IMR-90 (cell line): ENCODE results near the gene PNPLA2. TPM values are rescaled to one million over a fixed set of nuclear protein-coding genes. Genes with fewer than 3 reads are reported as not detected.

ENCODE experiments used
- ATAC-seq: fragments of 200-7000 bp; cut with Tn5 transposase; 2 replicates; pipeline ENCODE4 v1.9.1; 2020; ENCODE audit warnings: low read depth, mild to moderate bottlenecking, moderate library complexity
- BruUV-seq: library from RNA; stranded (reverse); fragments of 400-500 nt; replicated peaks from 2 replicates; lab custom pipeline; 2021; lab: Mats Ljungman, UMichigan
- CTCF ChIA-PET: fragments of 300-600 bp; formaldehyde crosslinking; extraction: SDS; loops from one replicate; lab custom pipeline; 2021; ENCODE audit warnings: antibody characterized with exemption; lab: Yijun Ruan, JAX
- POLR2A ChIA-PET: fragments of 300-600 bp; sonication (Branson Sonifier 250); formaldehyde crosslinking; loops from one replicate; lab custom pipeline; 2022; ENCODE audit warnings: antibody characterized with exemption; ENCODE audit not compliant: unreplicated experiment; lab: Charles Lee
- DNase-seq: peaks from one replicate; pipeline ENCODE4 v3.0.0; 2013
- H2AFZ ChIP-seq: replicated peaks from 2 replicates; pipeline ENCODE3; 2013; ENCODE audit warnings: low read length, mild to moderate bottlenecking; ENCODE audit not compliant: poor library complexity
- H2AK5ac ChIP-seq: 2 replicates; pipeline ENCODE4 v1.6.1; 2013; ENCODE audit warnings: low read depth, low read length, inconsistent platforms
- H2AK9ac ChIP-seq: replicated peaks from 2 replicates; pipeline ENCODE3; 2013; ENCODE audit warnings: mild to moderate bottlenecking, low read depth, low read length, moderate library complexity; ENCODE audit not compliant: poor library complexity
- H2BK120ac ChIP-seq: 2 replicates; pipeline ENCODE4 v1.6.1; 2013; ENCODE audit warnings: low read depth, low read length, inconsistent platforms
- H2BK15ac ChIP-seq: 3 replicates; pipeline ENCODE4 v1.6.1; 2013; ENCODE audit warnings: low read depth, low read length, inconsistent platforms
- H2BK20ac ChIP-seq: 2 replicates; pipeline ENCODE4 v1.6.1; 2013; ENCODE audit warnings: low read depth, mild to moderate bottlenecking, inconsistent platforms, low read length, moderate library complexity
- H2BK5ac ChIP-seq: 2 replicates; pipeline ENCODE4 v1.6.1; 2013; ENCODE audit warnings: mild to moderate bottlenecking, low read depth, low read length, inconsistent platforms; ENCODE audit not compliant: poor library complexity, severe bottlenecking
- H3K14ac ChIP-seq: replicated peaks from 2 replicates; pipeline ENCODE4 v1.6.1; 2013; ENCODE audit warnings: low read depth, low read length, inconsistent platforms
- H3K18ac ChIP-seq: 2 replicates; pipeline ENCODE4 v1.6.1; 2013; ENCODE audit warnings: low read depth, low read length, control low read depth
- H3K23ac ChIP-seq: 2 replicates; pipeline ENCODE4 v1.6.1; 2013; ENCODE audit warnings: low read depth, low read length, inconsistent platforms
- H3K27ac ChIP-seq: 2 replicates; pipeline ENCODE4 v1.5.1; 2013; ENCODE audit warnings: mild to moderate bottlenecking, control low read depth, low read length; ENCODE audit not compliant: insufficient read depth
- H3K27me3 ChIP-seq: 2 replicates; pipeline ENCODE4 v1.6.1; 2013; ENCODE audit warnings: low read length; ENCODE audit not compliant: control insufficient read depth, insufficient read depth
- H3K36me3 ChIP-seq: 2 replicates; pipeline ENCODE4 v1.6.1; 2013; ENCODE audit warnings: low read length, mixed read lengths; ENCODE audit not compliant: control insufficient read depth, insufficient read depth
- H3K4ac ChIP-seq: 2 replicates; pipeline ENCODE4 v1.6.1; 2013; ENCODE audit warnings: low read depth, low read length, inconsistent platforms
- H3K4me1 ChIP-seq: 2 replicates; pipeline ENCODE4 v1.6.1; 2013; ENCODE audit warnings: low read length, mixed read lengths; ENCODE audit not compliant: control insufficient read depth, insufficient read depth
- H3K4me2 ChIP-seq: 2 replicates; pipeline ENCODE4 v1.6.1; 2013; ENCODE audit warnings: low read depth, mild to moderate bottlenecking, control low read depth, low read length, moderate library complexity
- H3K4me3 ChIP-seq: 2 replicates; pipeline ENCODE4 v1.5.1; 2013; ENCODE audit warnings: low read depth, mild to moderate bottlenecking, control low read depth, low read length, moderate library complexity; ENCODE audit not compliant: insufficient read depth
- H3K56ac ChIP-seq: 2 replicates; pipeline ENCODE4 v1.6.1; 2013; ENCODE audit warnings: low read length, inconsistent platforms; ENCODE audit not compliant: insufficient read depth; ENCODE audit errors: extremely low read depth
- H3K79me1 ChIP-seq, 2 experiments: 2 replicates each; pipeline ENCODE4 v1.6.1; 2013; ENCODE audit warnings: low read length in 2 of 2, inconsistent platforms in 1 of 2, low read depth in 1 of 2
- H3K9ac ChIP-seq: 2 replicates; pipeline ENCODE4 v1.6.1; 2013; ENCODE audit warnings: low read depth, low read length, control low read depth
- H3K9me1 ChIP-seq: 2 replicates; pipeline ENCODE4 v1.6.1; 2013; ENCODE audit warnings: low read length, inconsistent platforms; ENCODE audit not compliant: insufficient read depth
- H3K9me3 ChIP-seq: 2 replicates; pipeline ENCODE4 v1.6.1; 2013; ENCODE audit warnings: low read length; ENCODE audit not compliant: control insufficient read depth, insufficient read depth
- H4K20me1 ChIP-seq: 2 replicates; pipeline ENCODE4 v1.6.1; 2013; ENCODE audit warnings: low read length, inconsistent platforms; ENCODE audit not compliant: insufficient read depth
- H4K5ac ChIP-seq: 2 replicates; pipeline ENCODE4 v1.6.1; 2013; ENCODE audit warnings: mild to moderate bottlenecking, low read depth, low read length, control low read depth
- H4K8ac ChIP-seq, 2 experiments: 2 replicates each; pipeline ENCODE4 v1.6.1; 2013; ENCODE audit warnings: low read depth in 2 of 2, low read length in 2 of 2, control low read depth in 1 of 2, inconsistent platforms in 1 of 2
- H4K91ac ChIP-seq: 2 replicates; pipeline ENCODE4 v1.6.1; 2013; ENCODE audit warnings: low read depth, low read length, inconsistent platforms; ENCODE audit not compliant: insufficient read depth
- BHLHE40 ChIP-seq: fragments of 150-350 bp; IDR thresholded peaks from 2 replicates; pipeline ENCODE4 v1.6.1; 2016; ENCODE audit warnings: mild to moderate bottlenecking, low read depth, low read length
- CEBPB ChIP-seq: IDR thresholded peaks from 2 replicates; pipeline ENCODE4 v1.6.1; 2012; ENCODE audit warnings: low read depth, low read length, improper control_type of control experiment
- CHD1 ChIP-seq: IDR thresholded peaks from 2 replicates; pipeline ENCODE4 v1.6.1; 2012; ENCODE audit warnings: low read depth, low read length, improper control_type of control experiment
- MAFK ChIP-seq: IDR thresholded peaks from 2 replicates; pipeline ENCODE4 v1.6.1; 2012; ENCODE audit warnings: low read depth, low read length, improper control_type of control experiment
- MXI1 ChIP-seq: IDR thresholded peaks from 2 replicates; pipeline ENCODE4 v1.6.1; 2012; ENCODE audit warnings: low read depth, mild to moderate bottlenecking, low read length, moderate library complexity, borderline replicate concordance
- NFE2L2 ChIP-seq: fragments of 150-350 bp; IDR thresholded peaks from 2 replicates; pipeline ENCODE4 v1.6.1; 2016; ENCODE audit warnings: low read depth, mild to moderate bottlenecking, low read length
- POLR2A ChIP-seq: IDR thresholded peaks from 2 replicates; pipeline ENCODE4 v1.6.1; 2012; ENCODE audit warnings: mild to moderate bottlenecking, low read depth, low read length
- RAD21 ChIP-seq: IDR thresholded peaks from 2 replicates; pipeline ENCODE4 v1.6.1; 2012; ENCODE audit warnings: low read length, improper control_type of control experiment
- RCOR1 ChIP-seq: IDR thresholded peaks from 2 replicates; pipeline ENCODE4 v1.6.1; 2012; ENCODE audit warnings: mild to moderate bottlenecking, low read length, improper control_type of control experiment; ENCODE audit not compliant: insufficient replicate concordance
- RFX5 ChIP-seq: IDR thresholded peaks from 2 replicates; pipeline ENCODE4 v1.8.0; 2012; ENCODE audit warnings: low read depth, mild to moderate bottlenecking, low read length, moderate library complexity
- SMC3 ChIP-seq: fragments of 150-350 bp; IDR thresholded peaks from 2 replicates; pipeline ENCODE4 v1.6.1; 2016; ENCODE audit warnings: low read depth, mild to moderate bottlenecking, antibody characterized with exemption, low read length, moderate library complexity
- WGBS, 2 experiments: methylation state at CpG; one replicate each; pipeline versions ENCODE4 v1.1.5 to v1.1.7; 2013; ENCODE audit warnings: missing lambda C conversion rate in 2 of 2; ENCODE audit not compliant: insufficient read length in 1 of 2; ENCODE audit errors: extremely low coverage in 2 of 2; 5-methylcytosine and 5-hydroxymethylcytosine counted together
- dilution Hi-C: fragments of 300-500 bp; cut with HindIII; formaldehyde crosslinking; loops from one replicate; pipeline ENCODE4 v1.14.3; 2018; ENCODE audit warnings: low sequenced_read_pairs; ENCODE audit not compliant: unreplicated experiment
- in situ Hi-C: fragments of 300-500 bp; cut with MboI; formaldehyde crosslinking; loops from 3 replicates; pipeline ENCODE4 v1.14.3; 2019; ENCODE audit warnings: low sequenced_read_pairs, inconsistent platforms, mixed read lengths
- intact Hi-C: fragments of 100-400 bp; cut with micrococcal nuclease; formaldehyde crosslinking; loops from 2 replicates; pipeline ENCODE4 v1.10.0; 2022
- polyA plus RNA-seq, 3 experiments: library from polyadenylated mRNA; depleted of rRNA; stranded (reverse); fragments of >200 nt; gene quantifications; 2 replicates each; pipeline ENCODE4 v1.2.3, GENCODE V29; 2012; ENCODE audit warnings: low replicate concordance in 1 of 3
- total RNA-seq: library from RNA; depleted of rRNA; stranded (reverse); fragments of >200 nt; gene quantifications from 2 replicates; pipeline ENCODE4 v1.2.3, GENCODE V29; 2012
- TF ChIP-seq, protein P1 (sequence below): fragments of 150-350 bp; IDR thresholded peaks from 2 replicates; pipeline ENCODE4 v1.6.1; 2017; ENCODE audit warnings: mild to moderate bottlenecking, antibody characterized with exemption, low read length, low read depth
- TF ChIP-seq, protein P2 (sequence below): fragments of 150-350 bp; IDR thresholded peaks from 2 replicates; pipeline ENCODE4 v1.6.1; 2016; ENCODE audit warnings: low read depth, mild to moderate bottlenecking, low read length, moderate library complexity, borderline replicate concordance
- TF ChIP-seq, protein P3 (sequence below): conservative IDR thresholded peaks from 2 replicates; pipeline ENCODE4 v1.5.1; 2012; ENCODE audit warnings: mild to moderate bottlenecking, low read depth, low read length, improper control_type of control experiment

The PNPLA2 gene
- total and polyA plus RNA-seq, 2 of the 4 experiments (the other 2 are of a cell fraction) = 7.0 to 94.3 TPM

DNA sequence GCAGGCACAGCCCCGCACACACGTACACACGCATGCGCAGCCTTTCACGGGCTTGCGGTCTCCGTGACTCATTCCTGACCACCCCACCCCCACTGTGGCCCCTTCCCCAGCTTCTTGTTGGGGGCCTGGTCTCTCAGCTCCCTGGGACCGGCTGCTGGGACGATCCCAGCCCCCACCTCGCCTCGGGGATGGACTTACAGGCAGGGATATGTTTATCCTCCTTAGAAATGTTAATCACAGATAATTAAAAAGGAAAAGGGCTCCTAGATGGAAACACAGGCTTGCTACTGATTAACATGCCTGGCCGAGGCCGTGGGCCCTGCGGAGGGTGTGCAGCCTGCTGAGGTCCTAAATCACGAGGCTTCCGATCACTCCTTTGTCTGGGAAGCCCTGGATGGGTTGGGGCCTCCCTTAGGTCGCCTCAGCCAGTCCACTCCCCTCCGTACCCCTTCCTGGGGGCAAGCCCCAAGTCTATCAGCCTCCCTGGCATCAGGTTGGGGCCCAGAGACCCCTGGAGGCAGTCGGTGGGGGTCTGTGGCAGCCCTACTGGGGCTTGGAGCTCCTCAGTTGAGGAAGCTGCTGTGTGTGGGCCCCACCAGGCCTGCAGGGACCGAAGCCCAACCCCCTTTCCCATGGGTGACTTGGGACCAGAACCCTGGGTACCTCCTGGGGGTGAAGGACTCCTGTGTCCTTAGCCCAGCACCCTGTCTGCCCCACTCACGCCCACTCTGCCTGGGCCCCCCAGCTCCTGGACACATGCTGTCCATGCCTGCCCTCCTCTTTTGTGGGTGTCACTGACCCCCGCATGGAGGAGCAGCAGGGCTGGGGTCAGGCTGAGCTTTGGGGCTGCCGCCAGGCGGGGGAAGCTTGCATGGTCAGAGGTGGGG lies 44.6 kb downstream of the PNPLA2 start:
- intact Hi-C loops = no loop called here
- ATAC-seq (no peak), DNase-seq (no peak)
- H4K20me1 ChIP-seq = peaks cover 60% of the 10 kb centered on the region
- H2AK5ac ChIP-seq = no peak overlapping the region
- POLR2A ChIA-PET = no interaction called here
- no peak overlapping the region for H3K18ac ChIP-seq
- no peak overlapping the region for H2BK20ac ChIP-seq
- H2AK9ac ChIP-seq = peak overlapping the region; percentile 42
- no peak overlapping the region for H3K4me3 ChIP-seq
- H3K4me2 ChIP-seq = no peak overlapping the region
- no peak overlapping the region for H4K8ac ChIP-seq
- peaks cover 12% of the 10 kb centered on the region for H3K4me1 ChIP-seq
- no peak overlapping the region for H3K9ac ChIP-seq
- H2AFZ ChIP-seq = peak overlapping the region; percentile 70
- in situ Hi-C loops = no loop called here
- H3K36me3 ChIP-seq = peaks cover 34% of the 10 kb centered on the region; the same call in 1 of the 2 replicates
- no peak overlapping the region for H3K4ac ChIP-seq
- WGBS, 2 experiments = 80% methylated on average over 3 of the region's 24 CpGs; no CpG with 5 or more reads in 1 of the 2 experiments
- no peak overlapping the region for H3K56ac ChIP-seq
- no peak overlapping the region for H4K91ac ChIP-seq
- no TSS peak for BruUV-seq
- H3K27me3 ChIP-seq = no peaks in the 10 kb centered on the region
- H2BK120ac ChIP-seq = no peak overlapping the region
- H3K79me1 ChIP-seq = peaks cover 21 to 61% of the 10 kb centered on the region in 2 experiments; a peak in 3 of 4 replicates
- no peak overlapping the region for H4K5ac ChIP-seq
- CTCF ChIA-PET = no interaction called here
- no peak overlapping the region for H3K14ac ChIP-seq
- H3K27ac ChIP-seq = no peak overlapping the region
- no peaks in the 10 kb centered on the region for H3K9me3 ChIP-seq
- dilution Hi-C loops = no loop called here
- H2BK5ac ChIP-seq = no peak overlapping the region
- no peak overlapping the region for H2BK15ac ChIP-seq
- no peak overlapping the region for H3K23ac ChIP-seq
- H3K9me1 ChIP-seq = peaks cover 3% of the 10 kb centered on the region; the same call in 1 of the 2 replicates
- TF ChIP-seq POLR2A (no peak), CHD1 (no peak), RAD21 (no peak), CEBPB (no peak), RFX5 (no peak), NFE2L2 (no peak), BHLHE40 (no peak), MAFK (no peak), RCOR1 (no peak), MXI1 (no peak), SMC3 (no peak)
- TF ChIP-seq, protein P1, sequence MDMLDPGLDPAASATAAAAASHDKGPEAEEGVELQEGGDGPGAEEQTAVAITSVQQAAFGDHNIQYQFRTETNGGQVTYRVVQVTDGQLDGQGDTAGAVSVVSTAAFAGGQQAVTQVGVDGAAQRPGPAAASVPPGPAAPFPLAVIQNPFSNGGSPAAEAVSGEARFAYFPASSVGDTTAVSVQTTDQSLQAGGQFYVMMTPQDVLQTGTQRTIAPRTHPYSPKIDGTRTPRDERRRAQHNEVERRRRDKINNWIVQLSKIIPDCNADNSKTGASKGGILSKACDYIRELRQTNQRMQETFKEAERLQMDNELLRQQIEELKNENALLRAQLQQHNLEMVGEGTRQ = no peak
- TF ChIP-seq, protein P2, sequence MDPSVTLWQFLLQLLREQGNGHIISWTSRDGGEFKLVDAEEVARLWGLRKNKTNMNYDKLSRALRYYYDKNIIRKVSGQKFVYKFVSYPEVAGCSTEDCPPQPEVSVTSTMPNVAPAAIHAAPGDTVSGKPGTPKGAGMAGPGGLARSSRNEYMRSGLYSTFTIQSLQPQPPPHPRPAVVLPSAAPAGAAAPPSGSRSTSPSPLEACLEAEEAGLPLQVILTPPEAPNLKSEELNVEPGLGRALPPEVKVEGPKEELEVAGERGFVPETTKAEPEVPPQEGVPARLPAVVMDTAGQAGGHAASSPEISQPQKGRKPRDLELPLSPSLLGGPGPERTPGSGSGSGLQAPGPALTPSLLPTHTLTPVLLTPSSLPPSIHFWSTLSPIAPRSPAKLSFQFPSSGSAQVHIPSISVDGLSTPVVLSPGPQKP = no peak
- TF ChIP-seq, protein P3, sequence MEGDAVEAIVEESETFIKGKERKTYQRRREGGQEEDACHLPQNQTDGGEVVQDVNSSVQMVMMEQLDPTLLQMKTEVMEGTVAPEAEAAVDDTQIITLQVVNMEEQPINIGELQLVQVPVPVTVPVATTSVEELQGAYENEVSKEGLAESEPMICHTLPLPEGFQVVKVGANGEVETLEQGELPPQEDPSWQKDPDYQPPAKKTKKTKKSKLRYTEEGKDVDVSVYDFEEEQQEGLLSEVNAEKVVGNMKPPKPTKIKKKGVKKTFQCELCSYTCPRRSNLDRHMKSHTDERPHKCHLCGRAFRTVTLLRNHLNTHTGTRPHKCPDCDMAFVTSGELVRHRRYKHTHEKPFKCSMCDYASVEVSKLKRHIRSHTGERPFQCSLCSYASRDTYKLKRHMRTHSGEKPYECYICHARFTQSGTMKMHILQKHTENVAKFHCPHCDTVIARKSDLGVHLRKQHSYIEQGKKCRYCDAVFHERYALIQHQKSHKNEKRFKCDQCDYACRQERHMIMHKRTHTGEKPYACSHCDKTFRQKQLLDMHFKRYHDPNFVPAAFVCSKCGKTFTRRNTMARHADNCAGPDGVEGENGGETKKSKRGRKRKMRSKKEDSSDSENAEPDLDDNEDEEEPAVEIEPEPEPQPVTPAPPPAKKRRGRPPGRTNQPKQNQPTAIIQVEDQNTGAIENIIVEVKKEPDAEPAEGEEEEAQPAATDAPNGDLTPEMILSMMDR = no peak
